ENCODE results near the gene CLUH. TPM values are rescaled to one million over a fixed set of nuclear protein-coding genes. Genes with fewer than 3 reads are reported as not detected.

Gene CLUH
- total RNA-seq, 1 experiment from 2014 or later: 39.1 TPM

- H3K27me3 ChIP-seq (ENCODE audit: low read length): no peaks in the 10 kb centered on the region
- peak overlapping the region; percentile 84; the same call in 1 of the 2 replicates for H2AFZ ChIP-seq (ENCODE audit: low read length)
- peak overlapping the region; percentile 92 for H3K9ac ChIP-seq (ENCODE audit: low read length)
- no peaks in the 10 kb centered on the region; the same call in 1 of the 2 replicates for H3K36me3 ChIP-seq (ENCODE audit: insufficient read depth, low read length)
- peaks cover 43% of the 10 kb centered on the region for H3K79me2 ChIP-seq (ENCODE audit: low read length)
- peaks cover 35% of the 10 kb centered on the region for H4K20me1 ChIP-seq (ENCODE audit: insufficient read depth, low read depth, low read length)
- peaks cover 30% of the 10 kb centered on the region for H3K4me1 ChIP-seq (ENCODE audit: low read length)
- peak overlapping the region; percentile 93 for H3K4me3 ChIP-seq (ENCODE audit: low read length)
- H3K27ac ChIP-seq (ENCODE audit: low read length): no peak overlapping the region
- H3K9me3 ChIP-seq (ENCODE audit: low read length): no peaks in the 10 kb centered on the region
- peak overlapping the region; percentile 76 for H3K4me2 ChIP-seq (ENCODE audit: low read depth, low read length, poor library complexity, severe bottlenecking)
- no peaks in the 10 kb centered on the region for H3K9me2 ChIP-seq (replicated peaks; ENCODE audit: insufficient read depth, low read length)
- no peak for DNase-seq
Measured at GRCh38 chr17:2712300-2713043, 908 bp upstream of the CLUH start.

GRCh38 chr17:2710803-2711607 lies 559 bp downstream of the CLUH start:
- H3K9me3 ChIP-seq (ENCODE audit: low read length): no peaks in the 10 kb centered on the region
- peaks cover 58% of the 10 kb centered on the region for H3K79me2 ChIP-seq (ENCODE audit: low read length)
- H3K27ac ChIP-seq (ENCODE audit: low read length): peak overlapping the region; percentile 64
- H3K4me1 ChIP-seq (ENCODE audit: low read length): peaks cover 30% of the 10 kb centered on the region
- no peak overlapping the region for H2AFZ ChIP-seq (ENCODE audit: low read length)
- peak; percentile 79 for DNase-seq
- no peaks in the 10 kb centered on the region; the same call in 1 of the 2 replicates for H3K36me3 ChIP-seq (ENCODE audit: insufficient read depth, low read length)
- H3K4me3 ChIP-seq (ENCODE audit: low read length): peak overlapping the region; percentile 93
- H3K4me2 ChIP-seq (ENCODE audit: low read depth, low read length, poor library complexity, severe bottlenecking): peak overlapping the region; percentile 89
- no peaks in the 10 kb centered on the region for H3K9me2 ChIP-seq (replicated peaks; ENCODE audit: insufficient read depth, low read length)
- H3K27me3 ChIP-seq (ENCODE audit: low read length): no peaks in the 10 kb centered on the region
- peaks cover 49% of the 10 kb centered on the region for H4K20me1 ChIP-seq (ENCODE audit: insufficient read depth, low read depth, low read length)
- H3K9ac ChIP-seq (ENCODE audit: low read length): peak overlapping the region; percentile 92

- DNase-seq: peak; percentile 65
- Histone ChIP-seq H3K79me2 (ENCODE audit: low read length) (peaks cover 66% of the 10 kb centered on the region), H3K4me2 (ENCODE audit: low read depth, low read length, poor library complexity, severe bottlenecking) (peak overlapping the region; percentile 89), H3K27ac (ENCODE audit: low read length) (peak overlapping the region; percentile 64), H3K9ac (ENCODE audit: low read length) (peak overlapping the region; percentile 92), H3K4me1 (ENCODE audit: low read length) (peaks cover 30% of the 10 kb centered on the region), H3K9me3 (ENCODE audit: low read length) (no peaks in the 10 kb centered on the region), H3K36me3 (ENCODE audit: insufficient read depth, low read length) (peaks cover 3% of the 10 kb centered on the region; the same call in 1 of the 2 replicates), H3K4me3 (ENCODE audit: low read length) (peak overlapping the region; percentile 93), H3K9me2 (replicated peaks; ENCODE audit: insufficient read depth, low read length) (no peaks in the 10 kb centered on the region), H3K27me3 (ENCODE audit: low read length) (no peaks in the 10 kb centered on the region), H4K20me1 (ENCODE audit: insufficient read depth, low read depth, low read length) (peaks cover 57% of the 10 kb centered on the region), H2AFZ (ENCODE audit: low read length) (no peak overlapping the region)
Measured at GRCh38 chr17:2710071-2710802, 1.3 kb downstream of the CLUH start.

DNA sequence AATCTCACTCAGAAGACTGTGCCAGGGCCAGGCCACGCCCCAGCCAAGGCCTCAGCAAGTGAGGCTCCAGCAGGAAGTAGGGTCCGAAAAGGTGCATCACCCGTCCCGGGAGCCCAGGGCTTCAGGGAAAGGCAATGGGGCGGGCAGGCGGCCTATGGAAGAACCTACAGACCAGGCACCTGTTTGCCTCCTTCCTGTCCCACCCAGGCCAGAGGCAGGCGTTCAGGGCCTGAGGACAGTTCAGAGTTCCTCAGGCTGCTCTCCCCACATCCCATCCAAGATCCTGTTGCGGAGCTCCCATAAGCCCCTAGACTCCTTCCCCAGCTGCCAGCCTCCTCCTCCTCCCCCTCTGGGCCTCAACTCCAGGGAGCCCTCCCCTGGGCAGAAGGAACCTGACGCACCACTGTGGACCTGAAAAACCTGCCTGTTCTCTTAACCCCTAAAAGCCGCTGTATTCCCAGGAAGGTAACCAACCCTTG lies 2.3 kb downstream of the CLUH start:
- peak overlapping the region; percentile 93 for H3K4me3 ChIP-seq (ENCODE audit: low read length)
- peaks cover 3% of the 10 kb centered on the region; the same call in 1 of the 2 replicates for H3K36me3 ChIP-seq (ENCODE audit: insufficient read depth, low read length)
- peak overlapping the region; percentile 89 for H3K4me2 ChIP-seq (ENCODE audit: low read depth, low read length, poor library complexity, severe bottlenecking)
- DNase-seq: peak; percentile 87
- peaks cover 76% of the 10 kb centered on the region for H3K79me2 ChIP-seq (ENCODE audit: low read length)
- H3K27me3 ChIP-seq (ENCODE audit: low read length): no peaks in the 10 kb centered on the region
- H3K9me2 ChIP-seq (replicated peaks; ENCODE audit: insufficient read depth, low read length): no peaks in the 10 kb centered on the region
- peak overlapping the region; percentile 64 for H3K27ac ChIP-seq (ENCODE audit: low read length)
- H3K4me1 ChIP-seq (ENCODE audit: low read length): peaks cover 30% of the 10 kb centered on the region
- no peak overlapping the region for H2AFZ ChIP-seq (ENCODE audit: low read length)
- H4K20me1 ChIP-seq (ENCODE audit: insufficient read depth, low read depth, low read length): peaks cover 65% of the 10 kb centered on the region
- peak overlapping the region; percentile 92 for H3K9ac ChIP-seq (ENCODE audit: low read length)
- no peaks in the 10 kb centered on the region for H3K9me3 ChIP-seq (ENCODE audit: low read length)

DNA sequence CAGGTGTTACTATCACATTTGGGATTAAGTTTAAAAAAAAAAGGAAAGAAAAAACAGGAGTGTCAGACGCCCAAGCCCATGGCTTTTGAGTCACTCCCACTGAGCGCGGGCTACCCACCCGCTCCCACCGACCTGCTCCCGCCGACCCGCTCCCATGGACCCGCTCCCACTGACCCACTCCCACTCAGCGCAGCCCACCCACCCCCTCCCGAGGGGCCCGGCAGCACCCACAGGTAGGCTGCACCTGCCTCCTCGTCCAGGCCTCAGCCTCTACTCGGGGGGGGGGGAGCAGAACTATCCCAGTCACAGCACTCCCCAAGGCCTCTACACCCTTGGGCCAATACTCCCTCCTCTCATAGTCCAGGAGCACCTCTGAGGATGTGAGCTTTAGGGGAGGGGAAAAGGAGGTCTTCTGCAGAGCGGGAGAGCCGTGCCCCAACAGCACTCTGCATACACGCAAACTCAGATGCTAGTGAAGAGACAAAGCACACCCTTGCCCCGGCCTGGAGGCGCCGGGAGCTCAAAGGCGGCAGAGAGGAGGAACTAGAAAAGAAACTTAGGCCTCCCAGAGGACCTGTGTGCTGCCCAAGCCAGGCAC lies 2.9 kb downstream of the CLUH start:
- Histone ChIP-seq H3K9ac (ENCODE audit: low read length) (peak overlapping the region; percentile 92), H3K27me3 (ENCODE audit: low read length) (no peaks in the 10 kb centered on the region), H2AFZ (ENCODE audit: low read length) (no peak overlapping the region), H3K36me3 (ENCODE audit: insufficient read depth, low read length) (peaks cover 3% of the 10 kb centered on the region; the same call in 1 of the 2 replicates), H3K4me3 (ENCODE audit: low read length) (peak overlapping the region; percentile 93), H3K4me2 (ENCODE audit: low read depth, low read length, poor library complexity, severe bottlenecking) (peak overlapping the region; percentile 89), H3K79me2 (ENCODE audit: low read length) (peaks cover 80% of the 10 kb centered on the region), H4K20me1 (ENCODE audit: insufficient read depth, low read depth, low read length) (peaks cover 65% of the 10 kb centered on the region), H3K4me1 (ENCODE audit: low read length) (peaks cover 30% of the 10 kb centered on the region), H3K9me2 (replicated peaks; ENCODE audit: insufficient read depth, low read length) (no peaks in the 10 kb centered on the region), H3K9me3 (ENCODE audit: low read length) (no peaks in the 10 kb centered on the region), H3K27ac (ENCODE audit: low read length) (peak overlapping the region; percentile 64; the same call in 1 of the 2 replicates)
- no peak for DNase-seq

DNA sequence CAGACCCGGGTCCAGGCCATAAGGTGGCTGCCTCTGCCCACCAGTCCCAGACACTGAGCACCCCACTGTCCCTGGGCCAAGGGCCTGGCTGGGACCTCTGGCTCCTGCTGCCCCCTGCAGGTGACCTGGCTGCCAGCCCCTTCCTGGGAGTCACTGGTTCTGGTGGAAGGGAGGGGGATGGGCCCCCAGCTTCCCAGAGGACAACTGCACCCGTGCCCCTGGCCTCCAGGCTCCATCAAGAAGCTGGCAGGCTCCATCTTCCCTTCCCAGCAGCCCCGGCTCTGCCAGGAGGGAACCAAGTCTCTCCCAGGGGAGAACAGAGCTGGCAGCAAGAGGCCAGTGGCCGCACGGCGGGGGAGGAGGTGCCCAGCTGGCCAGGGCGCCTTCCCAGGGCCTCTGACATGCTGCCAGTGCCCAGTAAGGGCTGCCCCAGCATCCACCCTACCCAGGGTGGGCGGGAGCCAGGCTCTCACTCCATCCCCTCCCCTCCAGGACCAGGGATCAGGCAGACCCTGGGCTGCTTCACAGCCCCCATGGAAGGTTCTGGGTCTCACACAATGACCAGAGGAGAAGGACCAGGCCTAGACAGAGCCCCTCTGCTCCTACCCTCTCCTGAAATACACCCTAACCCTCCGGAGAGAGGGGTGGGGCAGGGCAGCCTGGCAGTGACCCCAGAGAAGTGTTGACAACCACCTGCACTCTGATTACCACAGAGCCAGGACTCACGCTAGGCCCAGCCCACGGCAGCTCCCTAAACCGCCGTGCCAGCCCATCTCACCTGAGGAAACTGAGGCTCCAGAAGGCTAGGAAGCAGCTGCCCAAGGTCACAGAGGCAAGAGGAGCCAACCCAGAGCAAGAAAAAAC lies 3.6 kb downstream of the CLUH start:
- no peak for DNase-seq
- Histone ChIP-seq H3K9me2 (replicated peaks; ENCODE audit: insufficient read depth, low read length) (no peaks in the 10 kb centered on the region), H3K9me3 (ENCODE audit: low read length) (no peaks in the 10 kb centered on the region), H3K79me2 (ENCODE audit: low read length) (peaks cover 80% of the 10 kb centered on the region), H4K20me1 (ENCODE audit: insufficient read depth, low read depth, low read length) (peaks cover 65% of the 10 kb centered on the region), H3K9ac (ENCODE audit: low read length) (peak overlapping the region; percentile 92), H2AFZ (ENCODE audit: low read length) (no peak overlapping the region), H3K27me3 (ENCODE audit: low read length) (no peaks in the 10 kb centered on the region), H3K27ac (ENCODE audit: low read length) (0 out of 2 replicates have a peak overlapping the region, but pooled peaks have one; percentile 64), H3K4me2 (ENCODE audit: low read depth, low read length, poor library complexity, severe bottlenecking) (peak overlapping the region; percentile 89), H3K4me1 (ENCODE audit: low read length) (peaks cover 30% of the 10 kb centered on the region), H3K36me3 (ENCODE audit: insufficient read depth, low read length) (peaks cover 3% of the 10 kb centered on the region; the same call in 1 of the 2 replicates), H3K4me3 (ENCODE audit: low read length) (peak overlapping the region; percentile 93; the same call in 1 of the 2 replicates)
